KMS-11 (cell line): Measurements from ENCODE around the gene TSEN54.

Experiments
- H2AFZ ChIP-seq: fragments of 200-600 bp; sonication (generic); 2 replicates; pipeline ENCODE4 v1.6.1; 2016; ENCODE audit warnings: antibody characterized with exemption, mixed run types, low read depth
- H3K27ac ChIP-seq: fragments of 200-600 bp; sonication (generic); 2 replicates; pipeline ENCODE4 v1.6.1; 2016; ENCODE audit warnings: mild to moderate bottlenecking, mixed run types
- H3K27me3 ChIP-seq: fragments of 200-600 bp; sonication (generic); 2 replicates; pipeline ENCODE4 v1.6.1; 2017; ENCODE audit warnings: mild to moderate bottlenecking, low read depth, mixed run types, moderate library complexity; ENCODE audit not compliant: insufficient read depth
- H3K36me3 ChIP-seq: fragments of 200-600 bp; sonication (generic); 2 replicates; pipeline ENCODE4 v1.6.1; 2017; ENCODE audit warnings: mild to moderate bottlenecking, mixed run types; ENCODE audit not compliant: insufficient read depth
- H3K4me1 ChIP-seq: fragments of 200-600 bp; sonication (generic); 2 replicates; pipeline ENCODE4 v1.6.1; 2016; ENCODE audit warnings: mild to moderate bottlenecking, low read depth, mixed run types; ENCODE audit not compliant: poor library complexity, severe bottlenecking
- H3K4me2 ChIP-seq: fragments of 200-600 bp; sonication (generic); 2 replicates; pipeline ENCODE4 v1.7.0; 2016; ENCODE audit warnings: mild to moderate bottlenecking, mixed run types
- H3K4me3 ChIP-seq: fragments of 200-600 bp; sonication (generic); IDR thresholded peaks from 2 replicates; pipeline ENCODE4 v1.6.1; 2017; ENCODE audit warnings: low read depth, low read length, mixed read lengths; ENCODE audit not compliant: insufficient read depth
- H3K79me2 ChIP-seq: fragments of 200-600 bp; sonication (generic); 2 replicates; pipeline ENCODE4 v1.6.1; 2016; ENCODE audit warnings: low read depth, mixed run types; ENCODE audit not compliant: insufficient read depth
- H3K9ac ChIP-seq: fragments of 200-600 bp; sonication (generic); 2 replicates; pipeline ENCODE4 v1.6.1; 2016; ENCODE audit warnings: mild to moderate bottlenecking, mixed run types
- H4K20me1 ChIP-seq: fragments of 200-600 bp; sonication (generic); 2 replicates; pipeline ENCODE4 v1.6.1; 2016; ENCODE audit warnings: mild to moderate bottlenecking, mixed run types; ENCODE audit not compliant: insufficient read depth
- CTCF ChIP-seq: fragments of 200-600 bp; sonication (generic); conservative IDR thresholded peaks from 2 replicates; pipeline ENCODE4 v1.6.1; 2017; ENCODE audit warnings: low read depth, mild to moderate bottlenecking, antibody characterized with exemption, low read length, moderate library complexity, mixed read lengths

Gene TSEN54

DNA sequence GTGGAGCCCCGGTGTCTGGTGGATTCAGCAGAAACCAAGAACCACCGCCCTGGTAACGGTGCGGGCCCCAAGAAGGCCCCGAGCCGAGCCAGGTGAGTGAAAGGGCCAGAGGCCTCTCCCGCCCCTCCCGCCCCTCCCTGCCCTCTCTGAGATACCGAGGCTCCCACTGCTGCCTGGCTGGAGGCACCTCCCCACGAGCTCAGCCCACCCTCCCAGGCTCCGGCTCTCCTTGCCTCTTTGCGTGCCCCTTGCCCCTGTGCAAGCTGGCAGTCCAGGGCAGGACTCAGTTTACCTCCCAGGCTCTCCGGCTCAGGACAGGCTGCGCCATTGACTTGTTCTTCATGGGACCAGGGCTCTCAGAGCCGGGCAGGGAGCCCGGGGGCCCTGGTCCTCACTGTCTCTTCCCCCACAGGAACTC is 57.2 kb downstream of the TSEN54 start:
- no peak for TF ChIP-seq CTCF
- no peaks in the 10 kb centered on the region for H3K36me3 ChIP-seq
- H2AFZ ChIP-seq = no peak overlapping the region
- no peak overlapping the region for H3K9ac ChIP-seq
- peaks cover 13% of the 10 kb centered on the region; the same call in 1 of the 2 replicates for H3K27me3 ChIP-seq
- H3K27ac ChIP-seq = no peak overlapping the region
- H3K4me1 ChIP-seq = no peaks in the 10 kb centered on the region
- no peak overlapping the region for H3K4me2 ChIP-seq
- no peaks in the 10 kb centered on the region for H3K79me2 ChIP-seq
- no peaks in the 10 kb centered on the region for H4K20me1 ChIP-seq
- H3K4me3 ChIP-seq = no peak overlapping the region

DNA sequence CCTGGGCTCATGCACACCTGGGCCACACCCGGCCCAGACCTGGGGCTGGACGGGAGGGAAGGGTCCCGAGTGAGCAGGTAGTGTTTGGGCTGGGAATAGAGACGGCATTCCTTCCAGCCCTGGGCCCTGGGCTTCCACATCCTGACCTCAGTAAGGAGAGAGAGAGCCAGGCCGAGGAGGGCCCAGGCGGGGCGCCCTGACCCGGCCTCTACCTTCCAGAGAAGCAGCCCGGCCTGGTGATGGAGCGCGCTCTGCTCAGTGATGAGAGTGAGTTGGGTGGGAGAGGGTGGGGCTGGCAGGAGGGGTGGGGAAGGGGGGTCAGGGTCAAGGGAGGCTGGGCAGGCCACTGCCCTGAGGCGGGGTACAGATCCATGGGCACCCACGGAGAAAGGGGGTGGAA is 57.7 kb downstream of the TSEN54 start:
- H3K4me1 ChIP-seq = no peaks in the 10 kb centered on the region
- no peak overlapping the region for H3K4me3 ChIP-seq
- no peak overlapping the region for H3K4me2 ChIP-seq
- H2AFZ ChIP-seq = no peak overlapping the region
- no peaks in the 10 kb centered on the region for H3K79me2 ChIP-seq
- H3K27me3 ChIP-seq = peaks cover 13% of the 10 kb centered on the region; the same call in 1 of the 2 replicates
- H4K20me1 ChIP-seq = no peaks in the 10 kb centered on the region
- H3K9ac ChIP-seq = no peak overlapping the region
- no peak for TF ChIP-seq CTCF
- H3K27ac ChIP-seq = no peak overlapping the region
- no peaks in the 10 kb centered on the region for H3K36me3 ChIP-seq
